PFSK-1 (cell line): Measurements from ENCODE around the gene CDCA8.

Experiments used
- FOXP2 ChIP-seq: optimal IDR thresholded peaks from 2 replicates; pipeline ENCODE3; 2011; ENCODE audit warnings: borderline replicate concordance, control low read depth, inconsistent platforms; ENCODE audit not compliant: insufficient read depth; ENCODE audit errors: extremely low read length, extremely low read depth
- POLR2AphosphoS5 ChIP-seq: IDR thresholded peaks from 2 replicates; pipeline ENCODE4 v1.6.1; 2012; ENCODE audit warnings: low read depth, mild to moderate bottlenecking, control low read depth, low read length, moderate library complexity
- REST ChIP-seq, 2 experiments: IDR thresholded peaks; 2 replicates each; pipeline versions ENCODE4 v1.6.1 to v1.8.0; 2011 to 2012; ENCODE audit warnings: low read depth in 2 of 2, low read length in 2 of 2, control low read depth in 1 of 2, inconsistent platforms in 1 of 2, mild to moderate bottlenecking in 1 of 2, moderate library complexity in 1 of 2; ENCODE audit not compliant: insufficient read depth in 1 of 2
- SIN3A ChIP-seq: IDR thresholded peaks from 2 replicates; pipeline ENCODE4 v1.6.1; 2012; ENCODE audit warnings: mild to moderate bottlenecking, low read length, moderate library complexity, borderline replicate concordance; ENCODE audit not compliant: insufficient read depth
- TAF1 ChIP-seq: IDR thresholded peaks from 2 replicates; pipeline ENCODE4 v1.6.1; 2012; ENCODE audit warnings: low read length, control low read depth, borderline replicate concordance; ENCODE audit not compliant: insufficient read depth

GRCh38 chr1:37714689-37715088, 22.4 kb downstream of the CDCA8 start:
- TF ChIP-seq TAF1 (no peak), POLR2AphosphoS5 (no peak), SIN3A (no peak), REST (IDR thresholded peaks at IDR 0.05; ENCODE audit: insufficient read depth in 1 of 2, low read depth in 2 of 2, low read length in 2 of 2) (no peak), FOXP2 (no peak)
